Medulla oblongata (tissue), 1 donor: ENCODE data around the gene LPAR1.
A peak's percentile ranks its signal among the peaks of the same experiment; 100 is the strongest.

Source experiments
- DNase-seq: peaks from one replicate; pipeline ENCODE4 v3.0.0-alpha.2; 2015; ENCODE audit errors: extremely low spot score

Gene LPAR1

GRCh38 chr9:110951805-110952539 lies 86.3 kb downstream of the LPAR1 start:
- DNase-seq: no peak

- no peak for DNase-seq
Measured at GRCh38 chr9:110950041-110950645, 88.1 kb downstream of the LPAR1 start.

- no peak for DNase-seq
Measured at GRCh38 chr9:110949081-110949480, 89.2 kb downstream of the LPAR1 start.

- no peak for DNase-seq
Measured at GRCh38 chr9:110947491-110948044, 90.7 kb downstream of the LPAR1 start.

GRCh38 chr9:110942522-110942921 lies 95.7 kb downstream of the LPAR1 start:
- DNase-seq: no peak

- DNase-seq: no peak
Measured at GRCh38 chr9:110940951-110941557, 97.2 kb downstream of the LPAR1 start.

- no peak for DNase-seq
Measured at GRCh38 chr9:110939573-110939972, 98.7 kb downstream of the LPAR1 start.

- DNase-seq: no peak
Measured at GRCh38 chr9:110939047-110939446, 99.2 kb downstream of the LPAR1 start.

GRCh38 chr9:110938242-110938641 lies 100.0 kb downstream of the LPAR1 start:
- no peak for DNase-seq

GRCh38 chr9:110936719-110937452 lies 101.4 kb downstream of the LPAR1 start:
- no peak for DNase-seq

GRCh38 chr9:110936237-110936636 lies 102.0 kb downstream of the LPAR1 start:
- no peak for DNase-seq

GRCh38 chr9:110935829-110936228 lies 102.4 kb downstream of the LPAR1 start:
- no peak for DNase-seq

- peak; percentile 54 for DNase-seq
Measured at GRCh38 chr9:110933350-110934001, 104.8 kb downstream of the LPAR1 start.

- DNase-seq: no peak
Measured at GRCh38 chr9:110932863-110933262, 105.4 kb downstream of the LPAR1 start.

GRCh38 chr9:110928599-110928998 lies 109.7 kb downstream of the LPAR1 start:
- DNase-seq: peak; percentile 47

- DNase-seq: peak; percentile 26
Measured at GRCh38 chr9:110926828-110927487, 111.3 kb downstream of the LPAR1 start.

GRCh38 chr9:110923601-110924000 lies 114.7 kb downstream of the LPAR1 start:
- DNase-seq: no peak

GRCh38 chr9:110922145-110922544 lies 116.1 kb downstream of the LPAR1 start:
- no peak for DNase-seq

GRCh38 chr9:110921705-110922104 lies 116.6 kb downstream of the LPAR1 start:
- DNase-seq: no peak

GRCh38 chr9:110919609-110920008 lies 118.7 kb downstream of the LPAR1 start:
- DNase-seq: peak; percentile 61

- DNase-seq: no peak
Measured at GRCh38 chr9:110919050-110919435, 119.2 kb downstream of the LPAR1 start.
